ENCODE results near the gene TRMT61A.

- TF ChIP-seq POLR2AphosphoS5 (IDR thresholded peaks at IDR 0.05), result no peak
- TF ChIP-seq CTCF (IDR thresholded peaks at IDR 0.05; ENCODE audit: poor library complexity, severe bottlenecking), result no peak
- no peak for TF ChIP-seq EZH2 (IDR thresholded peaks at IDR 0.05; ENCODE audit: borderline replicate concordance, insufficient read depth, low read length, poor library complexity, severe bottlenecking)
These were observed 9.5 kb downstream of the TRMT61A start for GRCh38 chr14:103538291-103539055.

Measured in neural cell (in vitro differentiated cells).